Vagina (tissue), 2 donors: ENCODE measurements around the gene HNRNPLL. TPM values are rescaled to one million over a fixed set of nuclear protein-coding genes. Genes with fewer than 3 reads are reported as not detected.
A peak's percentile ranks its signal among the peaks of the same experiment; 100 is the strongest.
"Not testable (repeated sequence)": the region's sequence is repeated elsewhere in the genome, so short reads cannot be mapped to it uniquely, and the experiment has no call there.

Experiments
- DNase-seq, 2 donors: peaks; one replicate each; pipeline ENCODE4 v3.0.0-alpha.2; 2017; ENCODE audit errors: extremely low spot score in 2 of 2
- H3K27ac ChIP-seq: fragments of 200-600 bp; sonication (generic); one replicate; pipeline ENCODE4 v1.5.1; 2019
- H3K27me3 ChIP-seq: fragments of 200-600 bp; sonication (generic); one replicate; pipeline ENCODE4 v1.5.1; 2019
- H3K36me3 ChIP-seq, 2 donors: fragments of 200-600 bp; sonication (generic); one replicate each; pipeline ENCODE4 v1.5.1; 2017 to 2019
- H3K4me1 ChIP-seq: fragments of 200-600 bp; sonication (generic); one replicate; pipeline ENCODE4 v1.5.1; 2019
- H3K4me3 ChIP-seq, 2 donors: fragments of 200-600 bp; sonication (generic); 1 replicate in 1 of 2; 2 replicates in 1 of 2; pipeline ENCODE4 v1.5.1; 2016 to 2019
- H3K9me3 ChIP-seq: fragments of 200-600 bp; sonication (generic); one replicate; pipeline ENCODE4 v1.5.1; 2019
- POLR2A ChIP-seq, 2 donors: fragments of 450-650 bp; IDR thresholded peaks; one replicate each; pipeline ENCODE4 v1.6.1; 2017; ENCODE audit warnings: antibody characterized with exemption in 2 of 2, mild to moderate bottlenecking in 2 of 2, moderate library complexity in 2 of 2
- POLR2AphosphoS5 ChIP-seq, 2 donors: sonication (generic); formaldehyde crosslinking; IDR thresholded peaks; one replicate each; pipeline ENCODE4 v1.9.0; 2017; ENCODE audit warnings: antibody characterized with exemption in 2 of 2, mild to moderate bottlenecking in 2 of 2, low read depth in 1 of 2; ENCODE audit not compliant: insufficient read depth in 1 of 2
- intact Hi-C: fragments of 100-400 bp; cut with DNase I; formaldehyde crosslinking; loops from one replicate; pipeline ENCODE4 v1.15.1; 2023
- total RNA-seq: library from RNA; depleted of rRNA; stranded (reverse); fragments of >200 nt; gene quantifications from one replicate; pipeline ENCODE4 v1.2.3, GENCODE V29; 2016
- TF ChIP-seq, protein P1 (sequence below), 3 experiments: fragments of 450-650 bp in 2 of 3; fragments of 200-600 bp in 1 of 3; sonication (generic) in 1 of 3; IDR thresholded peaks; one replicate each; pipeline ENCODE4 v1.5.1; 2017 to 2019; ENCODE audit warnings: antibody characterized with exemption in 3 of 3, mild to moderate bottlenecking in 2 of 3, moderate library complexity in 2 of 3

Gene HNRNPLL
- total RNA-seq, 1 donor from 2014 or later: 33.9 TPM

DNA sequence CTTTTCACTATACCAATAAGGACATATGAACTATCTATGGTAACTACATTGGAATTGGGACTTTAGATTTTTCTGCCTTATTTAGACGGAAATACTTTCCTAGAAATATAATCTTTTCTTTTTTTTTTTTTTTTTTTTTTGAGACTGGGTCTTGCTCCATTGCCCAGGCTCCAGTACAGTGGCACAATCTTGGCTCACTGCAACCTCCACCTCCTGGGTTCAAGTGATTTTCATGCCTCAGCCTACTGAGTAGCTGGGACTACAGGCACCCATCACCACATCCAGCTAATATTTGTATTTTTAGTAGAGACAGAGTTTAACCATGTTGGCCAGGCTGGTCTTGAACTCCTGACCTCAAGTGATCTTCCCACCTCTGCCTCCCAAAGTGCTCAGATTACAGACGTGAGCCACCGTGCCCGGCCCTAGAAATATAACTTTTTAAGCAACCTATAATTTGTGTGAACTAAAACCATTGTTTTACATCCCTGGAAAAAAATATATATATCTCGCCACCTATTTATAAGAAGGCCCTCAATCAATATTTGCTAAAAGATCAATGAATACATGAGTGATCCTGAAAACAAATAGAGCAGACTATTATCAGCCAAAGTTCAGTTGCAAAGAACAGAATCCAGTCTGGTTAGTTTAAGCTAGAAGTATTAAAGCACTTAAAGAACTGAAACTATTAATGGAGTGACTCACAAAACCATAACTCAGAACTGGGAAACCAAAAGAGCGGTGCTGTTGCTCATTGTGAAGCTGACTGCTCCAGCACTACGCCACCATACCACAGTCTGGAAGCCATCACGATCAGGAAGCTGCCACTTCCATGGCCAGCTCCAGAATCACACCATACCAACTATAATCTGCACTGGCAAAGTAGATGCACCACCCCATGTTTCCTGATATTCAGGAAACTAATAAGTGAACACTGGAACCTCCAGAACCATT is 8.4 kb upstream of the HNRNPLL start:
- Histone ChIP-seq H3K36me3 (no peaks in the 10 kb centered on the region), H3K4me3 (no peak overlapping the region), H3K27ac (no peak overlapping the region), H3K4me1 (no peaks in the 10 kb centered on the region), H3K27me3 (no peaks in the 10 kb centered on the region), H3K9me3 (no peaks in the 10 kb centered on the region)
- intact Hi-C loops: no loop called here
- TF ChIP-seq POLR2AphosphoS5 (IDR thresholded peaks at IDR 0.05; ENCODE audit: insufficient read depth in 1 of 2, low read depth in 1 of 2) (no peak), POLR2A (IDR thresholded peaks at IDR 0.05) (no peak)
- TF ChIP-seq, protein P1, sequence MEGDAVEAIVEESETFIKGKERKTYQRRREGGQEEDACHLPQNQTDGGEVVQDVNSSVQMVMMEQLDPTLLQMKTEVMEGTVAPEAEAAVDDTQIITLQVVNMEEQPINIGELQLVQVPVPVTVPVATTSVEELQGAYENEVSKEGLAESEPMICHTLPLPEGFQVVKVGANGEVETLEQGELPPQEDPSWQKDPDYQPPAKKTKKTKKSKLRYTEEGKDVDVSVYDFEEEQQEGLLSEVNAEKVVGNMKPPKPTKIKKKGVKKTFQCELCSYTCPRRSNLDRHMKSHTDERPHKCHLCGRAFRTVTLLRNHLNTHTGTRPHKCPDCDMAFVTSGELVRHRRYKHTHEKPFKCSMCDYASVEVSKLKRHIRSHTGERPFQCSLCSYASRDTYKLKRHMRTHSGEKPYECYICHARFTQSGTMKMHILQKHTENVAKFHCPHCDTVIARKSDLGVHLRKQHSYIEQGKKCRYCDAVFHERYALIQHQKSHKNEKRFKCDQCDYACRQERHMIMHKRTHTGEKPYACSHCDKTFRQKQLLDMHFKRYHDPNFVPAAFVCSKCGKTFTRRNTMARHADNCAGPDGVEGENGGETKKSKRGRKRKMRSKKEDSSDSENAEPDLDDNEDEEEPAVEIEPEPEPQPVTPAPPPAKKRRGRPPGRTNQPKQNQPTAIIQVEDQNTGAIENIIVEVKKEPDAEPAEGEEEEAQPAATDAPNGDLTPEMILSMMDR (IDR thresholded peaks at IDR 0.05): no peak
- DNase-seq: no peak

GRCh38 chr2:38609246-38609645 is 6.5 kb upstream of the HNRNPLL start:
- not testable (repeated sequence) for H3K36me3 ChIP-seq, H3K27ac ChIP-seq, H3K9me3 ChIP-seq, H3K4me3 ChIP-seq, DNase-seq, H3K27me3 ChIP-seq, H3K4me1 ChIP-seq
- intact Hi-C loops: loop anchor here (5.0 kb wide), 1 partner anchor 123 kb away; no protein-coding TSS in a partner anchor

DNA sequence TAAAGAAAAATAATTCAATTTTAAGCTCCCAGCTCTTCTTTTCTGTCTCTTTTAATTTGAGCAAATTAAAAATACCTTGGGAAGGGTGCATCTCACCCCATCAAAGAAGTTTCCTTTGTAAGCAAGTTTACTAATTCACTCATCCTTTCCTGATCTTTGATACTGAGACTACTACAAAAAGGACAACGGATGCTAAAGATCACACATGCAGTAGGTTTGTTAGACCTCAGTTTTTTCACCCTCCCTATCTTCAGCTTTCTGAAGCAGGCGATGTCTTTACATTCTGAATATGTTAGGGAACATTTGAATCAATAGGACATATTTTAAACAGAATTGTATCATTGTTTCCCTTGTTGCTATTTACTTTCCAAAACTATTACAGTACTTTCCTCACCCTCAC is 6.0 kb upstream of the HNRNPLL start:
- no peaks in the 10 kb centered on the region for H3K36me3 ChIP-seq
- H3K27me3 ChIP-seq: no peaks in the 10 kb centered on the region
- H3K4me3 ChIP-seq: no peak overlapping the region
- TF ChIP-seq POLR2A (IDR thresholded peaks at IDR 0.05): no peak
- TF ChIP-seq, protein P1 (IDR thresholded peaks at IDR 0.05): no peak
- no peak for TF ChIP-seq POLR2AphosphoS5 (IDR thresholded peaks at IDR 0.05; ENCODE audit: insufficient read depth in 1 of 2, low read depth in 1 of 2)
- intact Hi-C loops: loop anchor here (5.0 kb wide), 1 partner anchor 124 kb away; no protein-coding TSS in a partner anchor
- no peak overlapping the region for H3K27ac ChIP-seq
- H3K9me3 ChIP-seq: no peaks in the 10 kb centered on the region
- DNase-seq: no peak
- H3K4me1 ChIP-seq: no peaks in the 10 kb centered on the region

DNA sequence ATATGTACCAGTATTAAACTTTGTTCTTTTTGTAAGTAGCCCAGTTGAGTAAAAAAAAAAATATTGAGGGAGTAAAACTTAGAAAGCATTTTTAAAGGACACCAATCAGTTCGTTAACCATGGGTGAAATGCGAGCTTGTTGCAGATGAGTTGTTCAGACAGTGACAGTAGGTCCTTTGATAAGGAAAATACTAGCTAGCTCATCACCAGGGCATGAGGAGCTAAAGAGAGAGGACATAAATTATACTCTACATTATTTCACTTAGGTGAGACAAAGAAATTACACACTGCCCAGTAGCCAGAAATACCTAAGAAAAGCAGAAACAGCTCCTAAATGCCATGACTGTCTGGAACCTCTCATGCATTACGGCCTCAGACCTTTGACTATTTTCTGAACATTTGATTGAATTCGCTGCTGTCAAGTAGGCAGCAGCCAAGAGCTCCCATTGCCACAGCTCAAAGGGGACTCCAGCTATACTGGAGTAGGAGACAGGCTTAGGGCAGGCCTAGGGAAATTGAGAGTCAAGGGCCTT is 2.6 kb upstream of the HNRNPLL start:
- DNase-seq: no peak
- Histone ChIP-seq H3K27me3 (no peaks in the 10 kb centered on the region), H3K36me3 (no peaks in the 10 kb centered on the region), H3K27ac (no peak overlapping the region), H3K9me3 (no peaks in the 10 kb centered on the region), H3K4me1 (peaks cover 12% of the 10 kb centered on the region), H3K4me3 (no peak overlapping the region)
- intact Hi-C loops: loop anchor here (5.0 kb wide), 1 partner anchor 127 kb away; no protein-coding TSS in a partner anchor
- TF ChIP-seq POLR2A (IDR thresholded peaks at IDR 0.05) (no peak), POLR2AphosphoS5 (IDR thresholded peaks at IDR 0.05; ENCODE audit: insufficient read depth in 1 of 2, low read depth in 1 of 2) (no peak)
- TF ChIP-seq, protein P1 (IDR thresholded peaks at IDR 0.05): no peak

DNA sequence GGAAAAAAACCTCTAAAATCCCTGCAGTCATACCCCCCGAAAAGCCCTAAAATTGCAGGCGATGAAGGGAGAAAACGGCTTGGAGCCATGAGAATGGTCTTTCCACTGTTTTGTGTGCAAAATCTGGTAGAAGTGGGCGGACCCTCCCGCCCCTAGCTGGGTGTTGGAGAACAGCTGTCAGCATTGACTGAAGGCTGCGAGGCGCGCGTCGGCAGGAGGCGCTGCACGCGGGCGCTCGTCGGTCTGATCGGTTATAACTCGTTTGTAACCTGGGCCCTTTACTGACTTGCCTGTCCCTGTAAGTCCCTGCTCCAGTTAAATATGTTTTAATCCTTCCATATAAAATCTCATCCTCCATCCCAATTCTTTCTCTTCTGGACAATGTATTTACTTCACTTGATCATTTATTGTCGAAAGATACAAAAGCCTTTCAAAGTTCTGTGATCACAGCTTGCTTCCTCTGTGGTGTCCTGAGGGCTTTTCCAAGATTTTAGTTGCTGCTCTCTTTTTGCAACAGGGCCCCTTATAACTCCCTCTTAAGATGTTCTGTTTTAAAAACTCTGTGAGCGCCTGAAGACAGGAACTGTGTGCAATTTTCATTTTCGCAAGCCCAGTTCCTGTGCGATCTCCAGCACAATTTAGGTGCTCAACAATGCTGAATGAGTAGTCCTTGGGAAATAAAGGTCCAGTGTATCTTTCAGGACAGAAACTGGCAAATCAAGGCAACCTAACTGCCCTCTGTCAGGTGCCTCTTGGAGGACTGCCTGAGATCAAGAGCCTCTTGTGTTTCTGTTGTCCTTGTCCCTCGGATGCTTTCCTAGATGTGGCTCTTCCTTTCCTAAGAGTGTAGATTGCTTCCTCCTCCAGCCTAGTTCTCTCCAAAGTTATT is 918 bp upstream of the HNRNPLL start:
- no peak for DNase-seq

More for the DNA sequence above, 918 bp upstream of the HNRNPLL start:
- no peaks in the 10 kb centered on the region for H3K36me3 ChIP-seq
- no peaks in the 10 kb centered on the region for H3K27me3 ChIP-seq
- peak overlapping the region; percentile 98 for H3K27ac ChIP-seq
- peaks cover 28% of the 10 kb centered on the region for H3K4me1 ChIP-seq
- no peak for TF ChIP-seq POLR2A (IDR thresholded peaks at IDR 0.05)
- TF ChIP-seq POLR2AphosphoS5 (IDR thresholded peaks at IDR 0.05; ENCODE audit: insufficient read depth in 1 of 2, low read depth in 1 of 2): no peak
- TF ChIP-seq, protein P1 (IDR thresholded peaks at IDR 0.05): peak in 2 of 3 experiments; percentile 62 to 75
- H3K4me3 ChIP-seq: peak overlapping the region; percentile 87 to 96
- intact Hi-C loops: no loop called here
- H3K9me3 ChIP-seq: no peaks in the 10 kb centered on the region
